Gastrocnemius medialis (tissue), 4 donors: ENCODE results near the gene IL1F10. TPM values are rescaled to one million over a fixed set of nuclear protein-coding genes. Genes with fewer than 3 reads are reported as not detected.

Experiments used
- ATAC-seq, 2 donors: fragments of 150-250 bp; one replicate each; pipeline ENCODE4 v1.9.1; 2016
- DNase-seq, 2 donors: peaks; one replicate each; pipeline ENCODE4 v3.0.0-alpha.2; 2019
- H3K27ac ChIP-seq, 4 donors: fragments of 200-600 bp; sonication (generic); 1 replicate in 1 of 4; 2 replicates in 3 of 4; pipeline ENCODE4 v1.5.1; 2016 to 2018; ENCODE audit warnings: mild to moderate bottlenecking in 2 of 4, moderate library complexity in 1 of 4
- H3K27me3 ChIP-seq, 3 donors: fragments of 200-600 bp; sonication (generic) in 2 of 3; 1 replicate in 1 of 3; 2 replicates in 2 of 3; pipeline versions ENCODE4 v1.5.1 to v1.6.0; 2016 to 2019; ENCODE audit warnings: mild to moderate bottlenecking in 1 of 3, moderate library complexity in 1 of 3
- H3K36me3 ChIP-seq, 2 donors: fragments of 200-600 bp; sonication (generic) in 1 of 2; one replicate each; pipeline ENCODE4 v1.5.1; 2017 to 2018
- H3K4me1 ChIP-seq, 2 donors: fragments of 200-600 bp; sonication (generic) in 1 of 2; one replicate each; pipeline ENCODE4 v1.5.1; 2016 to 2017; ENCODE audit warnings: mild to moderate bottlenecking in 2 of 2
- H3K4me3 ChIP-seq, 4 donors: fragments of 200-600 bp; sonication (generic) in 3 of 4; 1 replicate in 1 of 4; 2 replicates in 3 of 4; pipeline ENCODE4 v1.5.1; 2016 to 2019; ENCODE audit warnings: mild to moderate bottlenecking in 2 of 4
- H3K9me3 ChIP-seq, 3 donors: fragments of 200-600 bp; sonication (generic) in 2 of 3; 1 replicate in 1 of 3; 2 replicates in 2 of 3; pipeline ENCODE4 v1.5.1; 2016 to 2019
- CTCF ChIP-seq, 5 experiments: fragments of 450-650 bp in 3 of 5; fragments of 200-600 bp in 2 of 5; sonication (generic) in 2 of 5; IDR thresholded peaks in 4 of 5; conservative IDR thresholded peaks in 1 of 5; 1 replicate in 4 of 5; 2 replicates in 1 of 5; pipeline ENCODE4 v1.5.1; 2016 to 2019; ENCODE audit warnings: antibody characterized with exemption in 5 of 5, mild to moderate bottlenecking in 3 of 5, moderate library complexity in 3 of 5
- POLR2A ChIP-seq, 2 donors: fragments of 450-650 bp; IDR thresholded peaks; one replicate each; pipeline ENCODE4 v1.6.1; 2017; ENCODE audit warnings: antibody characterized with exemption in 2 of 2, mild to moderate bottlenecking in 2 of 2, moderate library complexity in 2 of 2
- in situ Hi-C, 4 donors: fragments of 200-750 bp; cut with MboI; loops; one replicate each; pipeline versions ENCODE4 v1.15.0 to v1.8.0; 2017; ENCODE audit warnings: low sequenced_read_pairs in 4 of 4
- intact Hi-C: fragments of 100-400 bp; cut with DNase I; formaldehyde crosslinking; loops from one replicate; pipeline ENCODE4 v1.15.1; 2023; ENCODE audit warnings: low total_unique reads
- total RNA-seq, 4 donors: library from RNA; depleted of rRNA; stranded (reverse); fragments of >200 nt; gene quantifications; one replicate each; pipeline versions ENCODE4 v1.1.0 to v1.2.3, GENCODE V29; 2016

The IL1F10 gene
- total RNA-seq, 4 donors from 2014 or later: not detected

- no peaks in the 10 kb centered on the region for H3K4me1 ChIP-seq
- TF ChIP-seq CTCF (IDR thresholded peaks at IDR 0.05 in 4 of 5, conservative IDR thresholded peaks at IDR 0.05 in 1 of 5) (no peak), POLR2A (IDR thresholded peaks at IDR 0.05) (no peak)
- in situ Hi-C loops: no loop called here
- H3K27ac ChIP-seq: no peak overlapping the region
- DNase-seq (no peak), ATAC-seq (no peak)
- no peaks in the 10 kb centered on the region for H3K27me3 ChIP-seq
- no peaks in the 10 kb centered on the region for H3K9me3 ChIP-seq
- intact Hi-C loops: no loop called here
- H3K4me3 ChIP-seq: no peak overlapping the region
- no peaks in the 10 kb centered on the region for H3K36me3 ChIP-seq
Observed at GRCh38 chr2:113073325-113073834, 5.6 kb downstream of the IL1F10 start.

- in situ Hi-C loops: no loop called here
- no peaks in the 10 kb centered on the region for H3K36me3 ChIP-seq
- no peaks in the 10 kb centered on the region for H3K9me3 ChIP-seq
- no peak overlapping the region for H3K27ac ChIP-seq
- TF ChIP-seq CTCF (IDR thresholded peaks at IDR 0.05 in 4 of 5, conservative IDR thresholded peaks at IDR 0.05 in 1 of 5) (no peak), POLR2A (IDR thresholded peaks at IDR 0.05) (no peak)
- DNase-seq (no peak), ATAC-seq (no peak)
- no peak overlapping the region for H3K4me3 ChIP-seq
- intact Hi-C loops: no loop called here
- H3K27me3 ChIP-seq: no peaks in the 10 kb centered on the region
- no peaks in the 10 kb centered on the region for H3K4me1 ChIP-seq
Observed at GRCh38 chr2:113075030-113075429, 7.3 kb downstream of the IL1F10 start.

DNA sequence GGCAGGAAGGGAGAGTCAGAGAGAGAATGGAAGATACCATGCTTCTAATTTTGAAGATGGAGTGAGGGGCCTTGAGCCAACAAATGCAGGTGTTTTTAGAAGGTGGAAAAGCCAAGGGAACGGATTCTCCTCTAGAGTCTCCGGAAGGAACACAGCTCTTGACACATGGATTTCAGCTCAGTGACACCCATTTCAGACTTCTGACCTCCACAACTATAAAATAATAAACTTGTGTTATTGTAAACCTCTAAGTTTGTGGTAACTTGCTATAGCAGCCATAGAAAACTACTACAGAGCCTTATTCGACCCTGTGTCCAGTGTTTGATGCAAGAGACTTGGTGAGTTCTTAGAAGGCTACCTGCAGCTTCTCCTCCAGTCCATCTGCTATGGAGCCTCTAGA, 7.8 kb downstream of the IL1F10 start:
- no peaks in the 10 kb centered on the region for H3K27me3 ChIP-seq
- DNase-seq (no peak), ATAC-seq (no peak)
- no peaks in the 10 kb centered on the region for H3K4me1 ChIP-seq
- TF ChIP-seq CTCF (IDR thresholded peaks at IDR 0.05 in 4 of 5, conservative IDR thresholded peaks at IDR 0.05 in 1 of 5): no peak
- TF ChIP-seq POLR2A (IDR thresholded peaks at IDR 0.05): no peak
- no peak overlapping the region for H3K27ac ChIP-seq
- no peaks in the 10 kb centered on the region for H3K9me3 ChIP-seq
- in situ Hi-C loops: no loop called here
- intact Hi-C loops: no loop called here
- no peaks in the 10 kb centered on the region for H3K36me3 ChIP-seq
- H3K4me3 ChIP-seq: no peak overlapping the region

GRCh38 chr2:113076954-113077669, 9.3 kb downstream of the IL1F10 start:
- no peak overlapping the region for H3K27ac ChIP-seq
- H3K36me3 ChIP-seq: no peaks in the 10 kb centered on the region
- H3K9me3 ChIP-seq: no peaks in the 10 kb centered on the region
- intact Hi-C loops: no loop called here
- H3K4me1 ChIP-seq: no peaks in the 10 kb centered on the region
- in situ Hi-C loops: no loop called here
- H3K4me3 ChIP-seq: no peak overlapping the region
- H3K27me3 ChIP-seq: no peaks in the 10 kb centered on the region
- DNase-seq (no peak), ATAC-seq (no peak)
- TF ChIP-seq CTCF (IDR thresholded peaks at IDR 0.05 in 4 of 5, conservative IDR thresholded peaks at IDR 0.05 in 1 of 5) (no peak), POLR2A (IDR thresholded peaks at IDR 0.05) (no peak)
